OCI-LY7 (cell line): ENCODE measurements around the gene SKAP2.

Experiments
- CTCF ChIP-seq: fragments of 200-600 bp; sonication (generic); conservative IDR thresholded peaks from 2 replicates; pipeline ENCODE4 v1.5.1; 2014; ENCODE audit warnings: mild to moderate bottlenecking, antibody characterized with exemption, low read length, moderate library complexity, mixed read lengths
- EZH2phosphoT487 ChIP-seq: fragments of 200-600 bp; sonication (generic); IDR thresholded peaks from 2 replicates; pipeline ENCODE4 v1.6.1; 2018; ENCODE audit warnings: low read depth, borderline replicate concordance, mild to moderate bottlenecking, mixed run types, antibody characterized with exemption, low read length, moderate library complexity, mixed read lengths

- no peak for TF ChIP-seq CTCF
- TF ChIP-seq EZH2phosphoT487: no peak
These were observed 233.3 kb downstream of the SKAP2 start for GRCh38 chr7:26630941-26631580.
